ENCODE measurements around the gene MTSS2. TPM values are rescaled to one million over a fixed set of nuclear protein-coding genes. Genes with fewer than 3 reads are reported as not detected.
A peak's percentile ranks its signal among the peaks of the same experiment; 100 is the strongest.

Gene MTSS2
- total RNA-seq, 2 experiments from 2014 or later, result 4.6 to 4.8 TPM

DNA sequence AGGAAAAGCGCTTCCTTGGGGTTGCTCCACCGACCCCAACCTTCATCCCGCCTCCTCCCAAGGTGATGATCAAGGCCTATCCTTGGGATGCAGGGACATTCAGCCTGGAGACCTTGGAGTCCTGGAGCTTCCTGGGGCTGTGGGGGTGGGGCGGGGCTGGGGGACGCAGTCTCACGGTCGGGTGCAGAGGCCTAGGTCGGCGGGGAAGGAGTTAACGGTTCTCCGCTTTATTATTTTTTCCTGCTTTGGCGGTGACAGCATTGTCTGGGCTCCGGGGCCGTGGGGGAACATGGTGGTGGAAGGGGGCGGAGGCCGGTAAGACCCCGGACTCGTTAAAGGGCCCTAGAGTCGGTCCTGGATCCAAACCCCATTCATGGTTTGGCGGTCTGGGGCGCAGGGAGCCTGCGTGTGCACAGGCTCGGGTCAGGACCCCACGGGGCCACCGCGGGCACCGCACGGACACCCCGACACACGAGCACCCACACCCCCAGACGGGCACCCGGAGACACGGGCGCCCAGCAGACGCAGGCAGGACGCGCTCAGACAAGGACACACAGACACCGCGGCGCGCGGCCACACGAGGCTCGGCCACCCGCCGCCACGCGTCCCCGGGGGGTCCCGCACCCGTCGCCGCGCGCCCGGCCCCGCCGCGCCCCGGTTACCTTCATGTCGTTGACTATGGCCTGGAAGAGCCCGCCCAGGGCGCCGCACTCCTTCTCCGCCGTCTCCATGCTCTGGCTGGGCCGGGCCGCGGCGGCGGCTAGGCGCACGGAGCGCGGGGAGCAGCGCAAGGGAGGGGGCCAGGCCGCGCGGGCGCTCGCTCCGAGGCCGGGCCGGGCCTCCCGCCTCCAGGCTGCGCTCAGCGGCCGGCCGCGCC is 554 bp downstream of the MTSS2 start:
- Mint-ChIP-seq H3K9me3 (no peaks in the 10 kb centered on the region), H3K36me3 (no peaks in the 10 kb centered on the region), H3K27ac (no peak overlapping the region), H3K4me3 (peak overlapping the region; percentile 39), H3K4me1 (peaks cover 2% of the 10 kb centered on the region), H3K27me3 (peaks cover 11% of the 10 kb centered on the region)
- ATAC-seq (ENCODE audit: low read depth) (peak; percentile 60), DNase-seq (peak; percentile 57)
- POLR2A ChIA-PET, result interaction anchor here (2.6 kb wide), 1 partner anchor 53 kb away, joined by 6 read pairs; no protein-coding TSS in a partner anchor

DNA sequence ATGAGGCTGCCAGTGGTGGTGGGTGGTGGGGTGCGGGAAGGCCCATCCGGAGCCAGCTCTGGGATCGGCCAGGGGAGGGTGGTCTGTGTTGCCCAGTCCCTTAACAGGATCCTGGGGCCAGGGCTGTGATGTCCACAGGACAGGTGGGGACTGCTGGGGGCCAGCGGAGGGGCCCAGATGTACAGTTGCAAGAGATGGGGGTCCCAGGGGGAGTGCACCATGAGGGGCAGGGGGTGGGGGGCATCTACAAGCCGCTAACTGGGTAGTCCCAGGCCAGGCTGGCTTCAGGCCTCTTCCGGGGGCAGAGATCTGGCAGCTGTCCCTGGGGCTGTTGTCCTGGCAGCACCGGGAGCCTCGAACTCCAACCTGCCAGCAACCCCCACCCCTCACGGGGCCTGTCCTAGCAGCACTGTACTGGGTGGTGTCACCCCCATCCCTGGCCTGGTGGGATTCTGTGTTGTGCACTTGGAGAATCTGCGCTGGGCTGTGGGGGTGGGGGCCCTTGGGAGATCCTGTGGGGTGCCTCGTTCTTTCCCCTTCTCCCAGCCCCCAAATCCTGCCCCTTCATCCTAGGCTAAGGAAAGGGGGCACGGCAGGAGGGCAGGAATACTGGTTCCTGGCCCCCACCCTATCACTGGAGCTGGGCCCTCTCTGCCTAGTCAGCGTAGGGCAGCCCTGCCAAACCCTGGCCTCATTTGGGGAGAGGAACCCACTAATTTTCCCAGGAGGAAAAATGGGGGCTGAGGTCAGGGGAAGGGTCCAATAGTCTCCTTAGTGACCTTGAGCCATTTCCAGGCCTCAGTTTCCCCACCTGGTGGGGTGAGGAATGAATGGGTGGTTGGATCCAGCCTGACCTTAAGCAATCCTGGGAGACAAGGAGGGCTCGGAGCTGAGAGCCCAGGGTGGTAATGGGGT is 1.4 kb downstream of the MTSS2 start:
- Mint-ChIP-seq H3K27me3 (peaks cover 11% of the 10 kb centered on the region), H3K36me3 (no peaks in the 10 kb centered on the region), H3K27ac (no peak overlapping the region), H3K4me1 (peaks cover 2% of the 10 kb centered on the region), H3K9me3 (no peaks in the 10 kb centered on the region), H3K4me3 (peak overlapping the region; percentile 39)
- no peak for DNase-seq
- ATAC-seq (ENCODE audit: low read depth), result no peak
- POLR2A ChIA-PET, result interaction anchor here (0.9 to 2.6 kb wide), 2 partner anchors 11 to 54 kb away, joined by 3 to 6 read pairs; no protein-coding TSS in a partner anchor

DNA sequence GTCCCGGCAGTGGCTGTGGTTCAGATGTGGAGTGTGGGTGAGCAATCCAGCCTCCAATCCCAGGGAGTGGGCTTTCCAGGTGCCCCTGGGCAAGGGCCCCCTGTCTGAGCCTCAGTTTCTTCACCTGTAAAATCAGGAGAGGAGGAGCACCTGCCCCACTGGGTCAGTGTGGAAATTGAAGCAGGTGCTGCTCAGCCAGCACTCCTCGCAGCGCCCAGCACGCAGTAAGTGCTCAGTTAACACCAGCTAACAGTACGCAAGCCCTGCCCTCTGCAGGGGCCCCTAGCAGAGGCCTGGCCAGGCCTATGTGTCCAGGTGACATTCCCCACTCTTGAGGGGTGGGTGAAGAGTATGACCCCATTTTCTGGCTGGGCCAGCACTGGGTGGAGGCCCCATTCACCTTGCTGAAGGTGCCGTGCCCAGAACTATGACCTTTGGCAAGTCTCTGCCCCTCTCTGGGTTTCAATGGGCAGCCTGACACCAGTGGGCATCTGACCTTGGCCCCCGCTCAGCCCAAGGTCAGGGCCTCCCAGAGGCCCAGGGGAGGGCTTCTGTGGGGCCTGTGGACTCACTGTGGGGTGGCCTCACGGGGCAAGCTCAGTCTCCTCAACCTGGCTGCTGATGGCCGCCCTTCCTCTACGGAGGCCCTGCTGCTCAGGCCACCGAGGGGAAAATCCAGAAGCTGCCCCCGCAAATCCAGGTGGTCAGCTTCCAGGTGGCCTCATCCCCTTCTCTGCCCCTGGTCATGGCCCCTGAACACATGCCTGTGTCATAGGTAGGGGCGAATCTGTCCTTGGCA is 2.5 kb downstream of the MTSS2 start:
- DNase-seq, result no peak
- peaks cover 11% of the 10 kb centered on the region for H3K27me3 Mint-ChIP-seq
- H3K4me3 Mint-ChIP-seq, result no peak overlapping the region

DNA sequence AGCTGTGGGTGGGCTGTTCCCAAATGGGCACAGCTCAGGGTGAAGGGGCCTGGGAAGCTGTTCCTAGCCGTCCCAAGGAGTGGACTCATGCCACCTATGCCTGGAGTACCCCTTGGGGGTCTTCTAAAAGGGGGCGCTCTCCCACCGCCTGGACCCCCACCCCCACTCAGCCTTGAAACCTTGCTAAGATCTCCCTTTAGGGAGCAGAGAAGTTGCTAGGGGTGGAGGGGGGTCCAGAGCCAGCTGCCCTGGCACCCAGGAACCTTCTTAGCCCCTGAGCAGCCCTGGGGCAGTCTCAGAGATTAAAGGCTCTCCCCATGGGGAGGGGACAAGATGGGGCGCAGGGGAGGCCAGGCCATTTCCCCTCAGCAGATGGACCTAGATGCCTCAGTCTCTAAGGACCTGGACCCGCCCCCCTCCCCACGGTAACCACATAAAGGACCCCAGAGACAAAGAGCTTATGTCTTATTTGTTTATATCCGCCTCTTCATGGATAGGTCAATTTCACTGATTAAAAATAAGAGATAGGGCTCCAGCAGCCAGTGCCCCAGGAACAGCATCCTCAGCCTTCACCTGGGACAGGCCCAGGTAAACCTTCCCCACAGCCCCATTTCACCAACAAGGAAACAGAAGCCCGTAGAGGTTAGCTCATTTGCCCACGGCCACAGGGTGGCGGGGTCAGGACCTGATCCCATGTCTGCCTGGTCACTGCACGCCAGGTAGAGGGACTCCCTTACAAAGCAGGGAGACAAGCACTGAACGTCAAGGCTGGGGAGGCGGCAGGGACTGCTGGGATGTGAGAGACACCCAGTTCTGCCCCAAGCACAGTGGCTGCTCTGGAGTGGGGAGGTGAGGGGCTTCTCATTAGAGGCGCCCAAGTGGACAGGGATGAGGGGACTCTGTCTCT is 3.4 kb downstream of the MTSS2 start:
- H3K9me3 Mint-ChIP-seq, result no peaks in the 10 kb centered on the region
- H3K4me1 Mint-ChIP-seq, result peaks cover 4% of the 10 kb centered on the region
- H3K27ac Mint-ChIP-seq, result peak overlapping the region; percentile 45
- no peaks in the 10 kb centered on the region for H3K36me3 Mint-ChIP-seq
- H3K27me3 Mint-ChIP-seq, result peaks cover 11% of the 10 kb centered on the region
- H3K4me3 Mint-ChIP-seq, result no peak overlapping the region
- POLR2A ChIA-PET, result no interaction called here
- DNase-seq (no peak), ATAC-seq (ENCODE audit: low read depth) (no peak)

More for the DNA sequence above, 2.5 kb downstream of the MTSS2 start:
- POLR2A ChIA-PET, result interaction anchor here (0.9 to 2.6 kb wide), 2 partner anchors 12 to 55 kb away, joined by 3 to 6 read pairs; no protein-coding TSS in a partner anchor
- H3K27ac Mint-ChIP-seq, result no peak overlapping the region
- H3K36me3 Mint-ChIP-seq, result no peaks in the 10 kb centered on the region
- peaks cover 4% of the 10 kb centered on the region for H3K4me1 Mint-ChIP-seq
- no peak for ATAC-seq (ENCODE audit: low read depth)
- H3K9me3 Mint-ChIP-seq, result no peaks in the 10 kb centered on the region

DNA sequence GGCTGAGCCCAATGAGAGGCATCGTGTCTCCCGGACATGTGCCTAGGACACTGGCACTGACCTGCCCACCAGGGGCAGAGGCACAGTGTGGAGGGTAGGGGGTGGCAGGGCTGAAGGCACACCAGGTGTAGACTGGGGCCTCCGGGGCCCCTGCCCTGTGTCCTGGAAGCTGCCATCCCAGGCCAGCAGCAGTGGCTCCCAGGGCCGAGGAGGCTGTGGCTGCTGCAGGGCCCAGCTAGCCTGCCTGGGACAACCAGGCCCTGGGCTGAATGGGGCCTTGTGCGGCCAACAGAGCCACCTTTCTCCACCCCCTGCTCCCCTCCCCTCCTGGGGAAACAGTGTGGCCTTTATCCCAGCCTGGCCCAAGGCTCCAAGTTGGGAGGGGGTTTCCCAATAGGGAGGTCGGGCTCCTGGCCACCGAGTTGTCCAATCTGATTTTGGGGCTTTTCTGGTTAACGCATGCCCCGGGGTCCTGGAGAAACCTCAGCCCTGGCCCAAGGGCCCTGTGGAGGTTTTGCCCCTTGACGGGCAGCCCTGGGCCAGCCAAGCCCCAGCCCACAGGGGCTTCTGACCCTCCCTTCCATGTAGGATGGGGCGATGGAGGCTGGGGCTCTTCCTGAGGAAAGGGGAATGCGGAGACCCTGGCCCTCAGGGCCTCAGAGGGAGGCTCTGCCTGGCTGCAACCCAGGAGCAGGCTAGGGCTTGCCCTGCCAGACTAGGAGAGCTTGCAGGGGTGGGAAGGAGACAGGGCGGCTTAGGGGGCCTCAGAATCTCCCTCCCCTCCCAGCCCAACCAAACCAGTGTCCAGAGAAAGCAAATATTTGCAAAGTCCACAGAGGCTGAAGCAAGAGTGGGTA is 4.2 kb downstream of the MTSS2 start:
- DNase-seq, result no peak
- H3K27ac Mint-ChIP-seq, result no peak overlapping the region
- H3K36me3 Mint-ChIP-seq, result no peaks in the 10 kb centered on the region
- no peak for ATAC-seq (ENCODE audit: low read depth)
- POLR2A ChIA-PET, result interaction anchor here (0.9 kb wide), 1 partner anchor 14 kb away, joined by 3 read pairs; no protein-coding TSS in a partner anchor
- H3K4me3 Mint-ChIP-seq, result no peak overlapping the region
- H3K27me3 Mint-ChIP-seq, result peaks cover 9% of the 10 kb centered on the region
- peaks cover 4% of the 10 kb centered on the region for H3K4me1 Mint-ChIP-seq
- H3K9me3 Mint-ChIP-seq, result no peaks in the 10 kb centered on the region

DNA sequence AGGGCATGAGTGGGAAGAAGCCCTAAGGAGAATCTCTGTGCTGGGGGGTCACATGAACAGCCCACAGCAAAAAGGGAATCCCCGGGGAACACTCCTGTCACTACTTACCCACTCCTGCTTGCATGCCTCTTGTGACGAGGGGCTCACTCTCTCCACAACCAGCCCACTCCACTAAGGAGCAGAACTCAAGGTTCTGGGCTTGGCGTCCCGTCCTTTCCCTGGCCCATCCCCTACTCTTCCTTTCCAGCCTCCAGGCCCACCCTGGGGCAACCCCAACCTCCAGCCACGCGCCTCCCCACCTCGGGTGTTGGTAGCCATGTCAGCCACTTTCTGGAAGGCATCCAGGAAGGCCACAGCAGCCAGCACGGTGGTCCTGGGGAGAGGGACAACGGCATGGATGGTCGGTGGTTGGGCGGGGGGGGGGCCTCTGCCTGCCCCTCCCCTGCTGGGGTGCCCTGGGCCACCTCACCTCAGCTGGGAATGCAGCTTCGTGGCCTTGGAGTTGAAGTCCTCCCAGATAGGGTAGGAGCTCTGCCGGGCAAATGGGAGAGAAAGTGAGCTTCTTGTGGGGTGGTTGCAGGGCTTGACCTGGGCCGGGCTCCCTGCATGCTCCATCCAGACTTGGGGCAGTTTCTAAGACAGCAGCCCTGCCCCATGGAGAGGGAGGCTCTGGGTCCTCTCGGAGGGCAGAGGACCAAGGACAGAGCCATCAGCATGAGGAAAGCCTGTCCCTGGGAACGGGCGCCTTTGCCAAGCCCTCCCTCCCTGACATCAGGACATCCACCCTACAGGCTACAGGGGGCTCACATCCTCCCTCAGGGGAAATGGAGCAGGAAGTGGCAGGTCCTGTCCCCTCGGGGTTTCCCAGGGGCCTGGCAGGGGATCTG is 5.1 kb downstream of the MTSS2 start:
- ATAC-seq (ENCODE audit: low read depth) (no peak), DNase-seq (no peak)
- no peaks in the 10 kb centered on the region for H3K36me3 Mint-ChIP-seq
- peaks cover 8% of the 10 kb centered on the region for H3K27me3 Mint-ChIP-seq
- no peak overlapping the region for H3K27ac Mint-ChIP-seq
- no peaks in the 10 kb centered on the region for H3K9me3 Mint-ChIP-seq
- peaks cover 4% of the 10 kb centered on the region for H3K4me1 Mint-ChIP-seq
- H3K4me3 Mint-ChIP-seq, result no peak overlapping the region
- POLR2A ChIA-PET, result interaction anchor here (0.7 to 0.9 kb wide), 2 partner anchors 15 to 57 kb away, joined by 3 read pairs; no protein-coding TSS in a partner anchor

DNA sequence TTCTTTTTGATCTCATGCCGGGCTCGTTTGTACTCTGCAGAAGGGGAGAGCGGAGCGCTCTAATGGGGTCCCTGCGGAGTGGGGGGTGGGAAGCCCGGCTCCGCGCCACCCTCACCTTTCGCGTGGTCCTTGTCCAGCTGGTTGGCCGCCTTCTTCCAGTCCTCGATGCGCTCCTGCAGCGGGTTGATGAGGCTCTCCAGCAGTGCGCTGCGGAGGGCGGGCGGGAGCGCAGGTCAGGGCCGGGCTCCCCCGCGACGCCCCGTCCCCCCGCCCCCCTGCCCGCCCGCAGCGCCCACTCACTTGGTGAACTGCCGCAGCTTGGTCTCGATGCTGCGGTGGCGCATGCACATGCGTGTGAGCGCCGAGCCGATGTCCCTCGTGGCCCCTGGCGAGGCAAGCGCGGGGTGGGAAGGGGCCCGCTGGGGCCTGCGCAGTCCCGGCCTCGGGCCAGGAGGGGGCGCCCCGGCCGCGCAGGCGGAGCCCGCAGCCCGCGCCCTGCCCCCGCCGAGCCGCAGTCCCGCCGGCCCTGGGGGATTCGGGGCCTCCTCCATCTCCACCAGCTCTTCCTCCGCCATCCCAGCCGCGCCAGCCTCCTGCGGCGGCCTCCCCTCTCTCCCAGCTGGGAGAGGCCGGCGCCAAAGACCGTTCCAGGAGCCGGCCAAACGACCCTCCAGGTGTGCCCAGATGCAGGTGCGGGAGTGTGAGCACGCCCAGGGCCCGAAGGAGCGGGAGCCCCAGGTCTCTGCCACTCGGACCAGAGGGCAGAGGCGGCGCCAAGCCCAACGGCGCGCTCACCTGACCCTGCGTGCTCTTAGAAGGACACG is 6.0 kb downstream of the MTSS2 start:
- H3K27me3 Mint-ChIP-seq, result peaks cover 5% of the 10 kb centered on the region
- H3K9me3 Mint-ChIP-seq, result no peaks in the 10 kb centered on the region
- no peak overlapping the region for H3K4me3 Mint-ChIP-seq
- POLR2A ChIA-PET, result interaction anchor here (0.7 to 1.5 kb wide), 2 partner anchors 58 to 59 kb away, joined by 3 to 4 read pairs; no protein-coding TSS in a partner anchor
- H3K36me3 Mint-ChIP-seq, result no peaks in the 10 kb centered on the region
- DNase-seq (no peak), ATAC-seq (ENCODE audit: low read depth) (no peak)
- no peak overlapping the region for H3K27ac Mint-ChIP-seq
- peaks cover 4% of the 10 kb centered on the region for H3K4me1 Mint-ChIP-seq

DNA sequence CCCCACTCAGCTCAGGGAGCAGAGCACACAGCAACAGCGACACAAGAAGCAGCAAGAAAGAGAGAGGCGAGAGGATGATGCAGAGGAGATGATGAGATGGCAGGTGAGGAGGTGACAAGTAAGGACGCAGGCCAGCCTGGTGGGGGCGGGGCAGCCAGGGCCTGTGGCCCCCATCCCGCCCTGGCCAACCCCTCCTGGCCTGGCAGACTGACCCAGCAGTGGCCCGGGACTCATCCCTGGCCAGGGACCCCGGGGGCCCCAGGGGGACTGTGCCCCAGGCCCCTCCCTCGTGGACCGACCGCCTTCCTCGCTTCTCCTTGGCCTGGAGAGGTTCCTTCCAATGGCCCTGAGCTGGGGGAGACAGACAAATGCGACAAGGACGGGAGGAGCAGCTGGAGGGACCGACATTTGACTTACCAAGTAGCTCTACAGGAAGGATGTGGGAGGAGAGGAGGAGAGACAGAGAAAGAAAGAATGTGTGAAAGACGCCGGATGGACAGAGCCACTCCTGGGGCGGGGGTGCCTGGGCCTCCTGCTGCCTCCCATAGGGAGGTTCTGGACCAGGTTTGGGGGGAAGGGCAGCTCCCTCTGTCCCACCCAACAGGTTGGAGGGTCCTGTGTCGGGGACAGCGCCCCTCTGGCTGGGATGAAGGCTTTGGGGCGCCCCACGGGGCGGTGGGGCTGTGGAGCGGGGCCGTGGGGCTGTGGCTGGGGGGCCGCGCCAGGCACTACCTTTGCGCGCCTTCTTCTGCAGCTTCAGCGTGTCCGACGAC is 6.8 kb downstream of the MTSS2 start:
- Mint-ChIP-seq H3K27ac (peak overlapping the region; percentile 58), H3K36me3 (no peaks in the 10 kb centered on the region), H3K9me3 (no peaks in the 10 kb centered on the region), H3K4me3 (peak overlapping the region; percentile 9), H3K27me3 (no peaks in the 10 kb centered on the region), H3K4me1 (peaks cover 4% of the 10 kb centered on the region)
- DNase-seq, result no peak
- POLR2A ChIA-PET, result interaction anchor here (1.5 kb wide), 1 partner anchor 60 kb away, joined by 4 read pairs; no protein-coding TSS in a partner anchor
- ATAC-seq (ENCODE audit: low read depth), result peak; percentile 24

DNA sequence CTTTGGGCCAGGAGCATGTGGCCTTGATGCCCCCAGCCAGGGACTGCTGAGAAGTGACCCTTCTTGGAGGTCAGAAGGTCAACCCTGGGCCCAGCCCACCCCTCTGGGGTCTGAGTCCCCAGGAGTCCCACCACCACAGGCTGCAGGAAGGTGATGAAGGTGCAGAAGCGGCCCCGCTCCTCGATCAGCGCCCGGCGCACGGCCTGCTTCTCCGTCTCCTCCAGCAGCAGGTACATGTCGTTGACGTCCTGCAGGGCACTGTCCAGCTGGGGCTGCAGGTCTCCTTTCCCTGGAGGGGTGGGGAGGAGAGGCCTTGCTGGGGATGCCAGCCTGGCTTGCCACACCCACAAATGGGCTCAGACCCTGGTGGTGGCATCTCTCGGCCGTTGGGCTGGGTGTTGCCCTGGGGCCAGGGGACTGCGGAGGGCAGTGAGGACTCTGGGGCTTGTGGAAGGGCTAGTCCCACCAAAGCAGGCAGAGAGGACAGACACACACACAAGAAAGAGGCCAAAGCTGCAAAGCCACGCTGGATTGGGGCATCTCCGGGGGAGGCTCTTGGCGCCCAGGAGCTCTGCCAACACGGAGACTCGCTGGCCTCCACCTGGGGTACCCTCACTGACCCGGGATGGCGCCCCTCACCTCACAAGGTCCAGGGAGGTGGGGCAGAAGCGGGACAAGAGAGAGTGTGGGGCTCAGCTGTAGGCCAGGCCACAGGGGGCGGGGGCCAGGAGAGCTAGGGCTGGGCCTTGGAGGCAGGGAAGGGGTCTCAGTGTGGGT is 7.5 kb downstream of the MTSS2 start:
- H3K27ac Mint-ChIP-seq, result peak overlapping the region; percentile 58

More for the DNA sequence above, 7.5 kb downstream of the MTSS2 start:
- no peaks in the 10 kb centered on the region for H3K9me3 Mint-ChIP-seq
- no peaks in the 10 kb centered on the region for H3K27me3 Mint-ChIP-seq
- ATAC-seq (ENCODE audit: low read depth) (no peak), DNase-seq (no peak)
- POLR2A ChIA-PET, result interaction anchor here (1.5 kb wide), 1 partner anchor 60 kb away, joined by 4 read pairs; no protein-coding TSS in a partner anchor
- no peaks in the 10 kb centered on the region for H3K36me3 Mint-ChIP-seq
- H3K4me1 Mint-ChIP-seq, result peaks cover 4% of the 10 kb centered on the region
- H3K4me3 Mint-ChIP-seq, result no peak overlapping the region

Data from activated naive CD8-positive, alpha-beta T cell treated with anti-CD3 and anti-CD28 coated beads, Interleukin-2, amount 10 ng/mL, durations not matched to agents 7 days and 5 days (primary cell).